Measurements from ENCODE around the gene LONP1.

Gene LONP1

GRCh38 chr19:5762608-5763217 is 42.8 kb upstream of the LONP1 start:
- Histone ChIP-seq H4K20me1 (ENCODE audit: control insufficient read depth, insufficient read depth, low read depth, low read length) (no peaks in the 10 kb centered on the region), H3K4me2 (ENCODE audit: low read length) (no peak overlapping the region)

GRCh38 chr19:5753743-5754142 is 33.8 kb upstream of the LONP1 start:
- Histone ChIP-seq H4K20me1 (ENCODE audit: control insufficient read depth, insufficient read depth, low read depth, low read length) (no peaks in the 10 kb centered on the region), H3K36me3 (ENCODE audit: control insufficient read depth, low read length) (no peaks in the 10 kb centered on the region), H3K9me2 (replicated peaks; ENCODE audit: control insufficient read depth, low read length) (no peaks in the 10 kb centered on the region), H3K4me1 (ENCODE audit: control insufficient read depth, low read length) (no peaks in the 10 kb centered on the region), H3F3A (ENCODE audit: control insufficient read depth, insufficient read depth) (no peaks in the 10 kb centered on the region), H3K4me2 (ENCODE audit: low read length) (no peak overlapping the region), H3K9me3 (ENCODE audit: control insufficient read depth, insufficient read depth, low read length) (no peaks in the 10 kb centered on the region), H3K27me3 (ENCODE audit: control insufficient read depth, low read length) (no peaks in the 10 kb centered on the region), H3K27ac (ENCODE audit: low read depth, low read length) (no peak overlapping the region), H3K4me3 (ENCODE audit: low read length) (no peak overlapping the region), H3K79me2 (ENCODE audit: control insufficient read depth, low read length) (no peaks in the 10 kb centered on the region)
- TF ChIP-seq CTCF (IDR thresholded peaks at IDR 0.05; ENCODE audit: low read depth, low read length, poor library complexity, severe bottlenecking) (no peak), EZH2phosphoT487 (IDR thresholded peaks at IDR 0.05; ENCODE audit: borderline replicate concordance, low read length) (no peak)

More at GRCh38 chr19:5762608-5763217, 42.8 kb upstream of the LONP1 start:
- no peak overlapping the region for H3K4me3 ChIP-seq (ENCODE audit: low read length)
- H3F3A ChIP-seq (ENCODE audit: control insufficient read depth, insufficient read depth) = no peaks in the 10 kb centered on the region
- H3K79me2 ChIP-seq (ENCODE audit: control insufficient read depth, low read length) = no peaks in the 10 kb centered on the region
- no peak for TF ChIP-seq CTCF (IDR thresholded peaks at IDR 0.05; ENCODE audit: low read depth, low read length, poor library complexity, severe bottlenecking)
- H3K27me3 ChIP-seq (ENCODE audit: control insufficient read depth, low read length) = no peaks in the 10 kb centered on the region
- H3K9me3 ChIP-seq (ENCODE audit: control insufficient read depth, insufficient read depth, low read length) = no peaks in the 10 kb centered on the region
- no peaks in the 10 kb centered on the region for H3K9me2 ChIP-seq (replicated peaks; ENCODE audit: control insufficient read depth, low read length)
- H3K27ac ChIP-seq (ENCODE audit: low read depth, low read length) = no peak overlapping the region
- H3K4me1 ChIP-seq (ENCODE audit: control insufficient read depth, low read length) = no peaks in the 10 kb centered on the region
- no peaks in the 10 kb centered on the region for H3K36me3 ChIP-seq (ENCODE audit: control insufficient read depth, low read length)

- H3K9me2 ChIP-seq (replicated peaks; ENCODE audit: control insufficient read depth, low read length) = no peaks in the 10 kb centered on the region
- no peaks in the 10 kb centered on the region for H3K9me3 ChIP-seq (ENCODE audit: control insufficient read depth, insufficient read depth, low read length)
- H3K27me3 ChIP-seq (ENCODE audit: control insufficient read depth, low read length) = no peaks in the 10 kb centered on the region
- no peak overlapping the region for H3K4me3 ChIP-seq (ENCODE audit: low read length)
- TF ChIP-seq EZH2phosphoT487 (IDR thresholded peaks at IDR 0.05; ENCODE audit: borderline replicate concordance, low read length) (no peak), CTCF (IDR thresholded peaks at IDR 0.05; ENCODE audit: low read depth, low read length, poor library complexity, severe bottlenecking) (no peak)
- H4K20me1 ChIP-seq (ENCODE audit: control insufficient read depth, insufficient read depth, low read depth, low read length) = no peaks in the 10 kb centered on the region
- H3K4me2 ChIP-seq (ENCODE audit: low read length) = no peak overlapping the region
- no peaks in the 10 kb centered on the region for H3K4me1 ChIP-seq (ENCODE audit: control insufficient read depth, low read length)
- H3K36me3 ChIP-seq (ENCODE audit: control insufficient read depth, low read length) = no peaks in the 10 kb centered on the region
- H3K79me2 ChIP-seq (ENCODE audit: control insufficient read depth, low read length) = no peaks in the 10 kb centered on the region
- no peaks in the 10 kb centered on the region for H3F3A ChIP-seq (ENCODE audit: control insufficient read depth, insufficient read depth)
- no peak overlapping the region for H3K27ac ChIP-seq (ENCODE audit: low read depth, low read length)
Observed at GRCh38 chr19:5751709-5752108, 31.8 kb upstream of the LONP1 start.

All from DOHH2 (cell line).